Glomerular visceral epithelial cell (primary cell): ENCODE data around the gene SLC30A7.
"Not testable (repeated sequence)": the region's sequence is repeated elsewhere in the genome, so short reads cannot be mapped to it uniquely, and the experiment has no call there.

ENCODE experiments used
- DNase-seq: peaks from one replicate; pipeline ENCODE4 v3.0.0-alpha.2; 2016; ENCODE audit errors: extremely low spot score

SLC30A7 gene

GRCh38 chr1:100936194-100936967 lies 40.5 kb downstream of the SLC30A7 start:
- DNase-seq: no peak

DNA sequence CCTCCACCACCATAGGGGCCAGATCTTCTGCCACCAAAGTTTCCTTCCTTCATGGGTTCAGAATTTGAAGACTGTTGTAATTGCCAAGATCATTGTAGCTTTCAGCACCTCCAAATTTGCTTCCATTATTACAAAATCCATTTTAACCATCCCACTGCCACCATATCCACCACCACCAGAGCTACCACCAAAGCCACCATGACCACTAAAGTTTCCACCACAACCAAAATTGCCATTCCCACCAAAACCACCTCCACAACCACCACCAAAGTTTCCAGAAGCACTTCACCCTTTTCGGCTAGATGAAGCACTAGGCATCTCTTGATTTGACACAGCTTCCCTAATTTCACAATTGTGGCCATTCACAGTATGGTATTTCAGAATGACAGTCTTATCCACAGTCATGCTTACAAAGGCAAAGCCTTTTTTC lies 45.2 kb downstream of the SLC30A7 start:
- DNase-seq: no peak

GRCh38 chr1:100941580-100942216 lies 45.8 kb downstream of the SLC30A7 start:
- no peak for DNase-seq

DNA sequence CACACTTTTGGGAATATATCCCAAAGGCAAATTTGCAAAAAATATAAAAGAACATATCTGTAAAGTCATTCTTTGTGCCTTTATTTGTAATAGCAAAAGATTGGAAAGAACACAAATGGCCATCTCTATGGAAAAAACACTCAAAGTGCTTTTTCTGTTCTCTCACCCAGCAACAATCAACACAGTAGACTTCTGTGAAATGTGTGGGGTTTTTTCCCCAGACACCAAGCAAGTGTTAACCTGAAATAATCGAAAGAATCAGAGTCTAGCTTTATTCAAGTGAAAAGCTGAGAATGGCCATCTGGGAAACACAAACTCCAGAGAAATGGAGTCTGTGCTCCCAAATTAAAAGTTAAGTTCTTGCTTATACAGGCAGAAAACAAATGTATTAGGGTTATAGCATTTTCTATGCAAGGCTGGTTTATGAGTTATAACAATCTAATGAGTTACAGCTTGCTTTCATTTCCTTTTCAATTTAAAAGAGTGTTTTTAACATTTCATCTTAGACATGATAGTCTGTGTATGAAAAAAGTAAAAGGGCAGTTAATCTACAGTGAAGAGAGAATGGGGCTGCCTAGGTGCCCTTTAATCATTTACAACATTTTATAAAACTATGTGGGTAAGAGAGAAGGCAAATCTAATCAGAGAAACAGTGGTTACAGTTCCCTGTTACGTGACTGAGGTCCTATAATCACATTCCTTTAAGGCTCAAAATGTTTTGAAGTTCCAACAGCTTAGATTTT lies 46.6 kb downstream of the SLC30A7 start:
- DNase-seq: no peak

GRCh38 chr1:100943533-100943932 lies 47.6 kb downstream of the SLC30A7 start:
- DNase-seq: no peak

- not testable (repeated sequence) for DNase-seq
Observed at GRCh38 chr1:100946064-100946463, 50.2 kb downstream of the SLC30A7 start.

DNA sequence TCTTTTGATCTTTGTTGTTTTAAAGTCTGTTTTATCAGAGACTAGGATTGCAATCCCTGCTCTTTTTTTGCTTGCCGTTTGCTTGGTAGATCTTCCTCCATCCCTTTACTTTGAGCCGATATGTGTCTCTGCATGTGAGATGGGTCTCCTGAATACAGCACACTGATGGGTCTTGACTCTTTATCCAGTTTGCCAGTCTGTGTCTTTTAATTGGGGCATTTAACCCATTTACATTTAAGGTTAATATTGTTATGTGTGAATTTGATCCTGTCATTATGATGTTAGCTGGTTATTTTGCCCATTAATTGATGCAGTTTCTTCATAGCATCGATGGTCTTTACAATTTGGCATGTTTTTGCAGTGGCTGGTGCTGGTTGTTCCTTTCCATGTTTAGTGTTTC lies 51.9 kb downstream of the SLC30A7 start:
- DNase-seq: not testable (repeated sequence)

DNA sequence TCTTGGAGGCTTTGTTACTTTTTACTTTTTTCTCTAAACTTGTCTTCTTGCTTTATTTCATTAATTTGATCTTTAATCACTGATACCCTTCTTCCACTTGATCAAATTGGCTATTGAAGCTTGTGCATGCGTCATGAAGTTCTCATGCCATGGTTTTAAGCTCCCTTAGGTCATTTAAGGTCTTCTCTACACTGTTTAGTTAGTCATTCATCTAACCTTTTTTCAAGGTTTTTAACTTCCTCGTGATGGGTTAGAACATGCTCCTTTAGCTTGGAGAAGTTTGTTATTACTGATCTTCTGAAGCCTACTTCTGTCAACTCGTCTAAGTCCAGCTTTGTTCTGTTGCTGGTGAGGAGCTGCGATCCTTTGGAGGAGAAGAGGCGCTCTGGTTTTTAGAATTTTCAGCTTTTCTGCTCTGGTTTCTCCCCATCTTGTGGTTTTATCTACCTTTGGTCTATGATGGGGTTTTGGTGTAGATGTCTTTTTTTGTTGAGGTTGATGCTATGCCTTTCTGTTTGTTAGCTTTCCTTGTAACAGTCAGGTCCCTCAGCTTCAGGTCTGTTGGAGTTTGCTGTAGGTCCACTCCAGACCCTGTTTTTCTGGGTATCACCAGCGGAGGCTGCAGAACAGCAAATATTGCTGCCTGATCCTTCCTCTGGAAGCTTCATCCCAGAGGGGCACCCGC lies 53.0 kb downstream of the SLC30A7 start:
- DNase-seq: not testable (repeated sequence)

DNA sequence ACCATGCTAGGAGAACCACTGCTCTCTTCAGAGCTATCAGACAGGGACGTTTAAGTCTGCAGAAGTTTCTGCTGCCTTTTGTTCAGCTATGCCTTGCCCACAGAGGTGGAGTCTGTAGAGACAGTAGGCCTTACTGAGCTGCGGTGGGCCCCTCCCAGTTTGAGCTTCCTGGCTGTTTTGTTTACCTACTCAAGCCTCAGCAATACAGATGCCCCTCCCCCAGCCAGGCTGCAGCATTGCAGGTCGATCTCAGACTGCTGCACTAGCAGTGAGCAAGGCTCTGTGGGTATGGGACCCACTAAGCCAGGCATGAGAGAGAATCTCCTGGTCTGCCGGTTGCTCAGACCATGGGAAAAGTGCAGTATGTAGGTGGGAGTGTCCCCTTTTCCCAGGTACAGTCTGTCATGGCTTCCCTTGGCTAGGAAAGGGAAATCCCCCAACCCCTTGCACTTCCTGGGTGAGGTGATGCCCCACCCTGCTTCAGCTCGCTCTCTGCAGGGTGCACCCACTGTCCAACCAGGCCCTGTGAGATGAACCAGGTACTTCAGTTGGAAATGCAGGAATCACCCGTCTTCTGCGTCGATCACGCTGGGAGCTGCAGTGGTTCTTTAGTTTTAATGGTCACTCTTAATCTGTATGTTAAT lies 53.7 kb downstream of the SLC30A7 start:
- not testable (repeated sequence) for DNase-seq

- no peak for DNase-seq
Observed at GRCh38 chr1:100950337-100950736, 54.4 kb downstream of the SLC30A7 start.

GRCh38 chr1:100950781-100951180 lies 54.9 kb downstream of the SLC30A7 start:
- DNase-seq: no peak

DNA sequence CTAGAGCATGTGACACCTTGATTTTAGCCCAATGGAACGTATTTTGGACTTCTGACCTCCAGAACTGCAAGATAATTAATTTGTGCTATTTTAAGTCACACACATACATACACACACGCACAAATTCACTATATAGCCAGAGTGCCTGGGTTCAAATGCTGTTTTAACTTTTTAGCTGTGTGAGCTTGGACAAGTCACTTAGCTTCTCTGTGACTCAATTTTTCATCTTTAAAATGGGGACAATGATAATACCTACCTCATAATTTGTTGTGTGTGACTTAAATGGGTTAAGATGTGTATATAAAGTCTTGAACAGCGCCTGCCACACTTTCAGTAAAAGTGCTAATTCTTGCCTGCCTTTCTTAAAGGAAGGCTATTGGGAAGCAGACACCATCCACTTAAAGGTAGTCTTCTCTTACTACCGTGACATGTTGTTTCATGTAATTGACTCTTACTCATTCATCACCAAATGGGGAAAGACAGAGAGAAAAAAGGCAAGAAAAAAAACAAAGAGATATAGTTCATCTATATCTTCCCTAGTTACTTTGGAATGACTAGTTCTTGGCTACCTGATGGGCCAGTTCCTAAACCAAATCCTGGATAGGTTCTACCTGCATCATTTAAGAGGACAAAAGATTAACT lies 56.3 kb downstream of the SLC30A7 start:
- DNase-seq: no peak

DNA sequence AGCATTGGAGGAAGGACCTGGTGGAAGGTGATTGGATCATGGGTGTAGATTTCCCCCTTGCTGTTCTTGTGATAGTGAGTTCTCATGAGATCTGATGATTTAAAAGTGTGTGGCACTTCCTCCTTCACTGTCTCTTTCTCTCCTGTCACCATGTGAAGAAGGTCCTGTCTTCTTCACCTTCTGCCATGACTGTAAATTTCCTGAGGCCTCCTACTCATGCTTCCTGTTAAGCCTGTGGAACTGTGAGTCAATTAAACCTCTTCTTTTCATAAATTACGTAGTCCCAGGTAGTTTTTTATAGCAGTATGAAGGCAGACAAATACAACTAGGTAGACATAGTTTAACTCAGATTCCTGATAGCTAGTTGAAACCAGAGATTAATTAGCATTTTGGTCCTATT lies 57.1 kb downstream of the SLC30A7 start:
- DNase-seq: not testable (repeated sequence)

- no peak for DNase-seq
Observed at GRCh38 chr1:100953960-100954730, 58.3 kb downstream of the SLC30A7 start.

- DNase-seq: no peak
Observed at GRCh38 chr1:100955322-100955721, 59.4 kb downstream of the SLC30A7 start.

DNA sequence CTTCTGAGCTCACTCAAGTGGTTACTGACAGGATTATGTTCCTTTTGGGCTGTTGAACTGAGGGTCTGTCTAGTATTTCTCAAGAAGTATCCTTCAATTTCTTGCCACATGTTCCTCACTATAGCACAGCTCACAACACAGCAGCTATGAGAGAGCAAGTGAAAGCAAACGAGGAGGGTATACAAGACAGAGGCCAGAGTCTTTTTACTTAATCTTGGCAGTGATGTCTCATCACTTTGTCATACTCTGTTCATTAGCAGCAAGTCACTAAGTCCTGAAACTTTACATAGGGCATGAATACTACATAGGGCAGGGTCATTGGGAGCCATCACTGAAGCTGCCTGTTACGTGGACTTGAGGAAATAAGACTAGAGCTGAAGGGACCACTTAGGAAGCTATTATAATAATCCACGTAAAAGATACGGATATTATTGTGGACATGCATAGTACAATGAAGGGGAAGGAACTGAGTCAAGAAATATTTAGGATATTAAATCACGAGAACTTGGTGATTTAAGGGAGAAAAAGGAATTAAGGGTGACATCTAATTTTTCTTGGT lies 63.7 kb downstream of the SLC30A7 start:
- no peak for DNase-seq

- DNase-seq: no peak
Observed at GRCh38 chr1:100960098-100960497, 64.2 kb downstream of the SLC30A7 start.

DNA sequence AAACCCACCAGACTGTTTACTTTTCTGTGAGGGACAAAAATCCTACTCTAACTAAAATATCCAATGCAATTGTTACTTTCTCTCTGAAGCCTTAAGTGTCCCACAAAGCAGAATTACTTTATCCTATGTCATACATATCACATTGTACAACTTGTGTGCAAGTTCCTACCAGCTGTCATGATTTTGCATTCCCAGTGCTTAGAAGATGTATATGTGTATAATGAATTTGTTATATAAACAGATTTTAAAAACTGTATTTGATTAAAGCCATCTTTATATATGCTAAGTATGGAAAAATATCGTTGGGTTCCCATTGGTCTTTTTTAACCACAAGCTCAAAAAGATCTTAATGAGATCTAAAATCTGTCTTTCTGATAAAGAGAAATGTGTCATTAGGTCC lies 72.7 kb downstream of the SLC30A7 start:
- no peak for DNase-seq

DNA sequence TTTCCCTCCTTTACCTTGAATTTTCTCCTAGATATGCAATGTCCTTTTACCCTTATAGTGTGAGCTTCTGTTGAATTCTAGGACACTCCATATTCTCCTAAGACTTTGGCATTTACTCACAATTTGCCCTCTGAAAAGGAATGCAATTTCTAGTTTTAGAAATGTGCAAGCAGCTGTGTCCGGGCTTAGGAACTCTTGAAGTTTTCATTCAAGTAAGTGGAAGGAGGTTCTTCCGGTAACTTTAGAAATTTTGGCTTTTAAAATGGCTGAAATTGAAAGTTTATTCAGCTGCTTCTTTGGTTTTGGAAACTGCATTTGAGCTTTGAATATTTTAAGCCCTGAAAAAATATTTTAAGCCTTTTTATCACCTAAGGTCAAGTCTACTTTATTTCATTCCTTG lies 73.4 kb downstream of the SLC30A7 start:
- no peak for DNase-seq

DNA sequence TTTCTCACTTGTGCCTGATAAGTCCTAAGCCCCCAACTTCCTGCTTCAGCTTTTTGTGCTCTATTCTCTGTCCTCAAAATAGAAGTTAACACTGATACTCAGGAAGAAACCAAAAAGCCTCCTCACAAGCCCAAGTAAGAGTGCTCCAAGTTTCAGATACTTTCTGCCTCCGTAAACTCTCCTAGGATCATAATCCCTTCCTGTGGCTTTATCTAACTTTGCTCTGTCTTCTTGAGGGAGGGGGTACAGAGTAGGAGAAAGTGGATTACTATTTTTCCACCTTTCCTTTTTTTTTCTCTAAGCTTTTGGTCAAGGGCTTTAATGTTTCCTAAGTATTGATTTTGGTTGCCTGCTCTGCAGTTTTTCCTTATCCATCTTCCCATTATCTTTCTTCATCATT lies 75.1 kb downstream of the SLC30A7 start:
- DNase-seq: no peak
